Right renal pelvis (tissue), 4 donors: ENCODE data around the gene ZNF132. TPM values are rescaled to one million over a fixed set of nuclear protein-coding genes. Genes with fewer than 3 reads are reported as not detected.
"Not testable (repeated sequence)": the region's sequence is repeated elsewhere in the genome, so short reads cannot be mapped to it uniquely, and the experiment has no call there.

Source experiments
- DNase-seq, 4 donors: peaks; one replicate each; pipeline ENCODE4 v3.0.0-alpha.2; 2013; ENCODE audit warnings: low read depth in 4 of 4, low spot score in 3 of 4, missing footprints in 1 of 4
- polyA plus RNA-seq, 4 donors: library from polyadenylated mRNA; unstranded; fragments of 120-200 nt; gene quantifications; one replicate each; pipeline ENCODE4 v1.2.1, GENCODE V29; 2013; ENCODE audit not compliant: insufficient read length in 4 of 4

The ZNF132 gene
- polyA plus RNA-seq, 4 donors: 11.9 to 16.2 (median 15.2) TPM

DNA sequence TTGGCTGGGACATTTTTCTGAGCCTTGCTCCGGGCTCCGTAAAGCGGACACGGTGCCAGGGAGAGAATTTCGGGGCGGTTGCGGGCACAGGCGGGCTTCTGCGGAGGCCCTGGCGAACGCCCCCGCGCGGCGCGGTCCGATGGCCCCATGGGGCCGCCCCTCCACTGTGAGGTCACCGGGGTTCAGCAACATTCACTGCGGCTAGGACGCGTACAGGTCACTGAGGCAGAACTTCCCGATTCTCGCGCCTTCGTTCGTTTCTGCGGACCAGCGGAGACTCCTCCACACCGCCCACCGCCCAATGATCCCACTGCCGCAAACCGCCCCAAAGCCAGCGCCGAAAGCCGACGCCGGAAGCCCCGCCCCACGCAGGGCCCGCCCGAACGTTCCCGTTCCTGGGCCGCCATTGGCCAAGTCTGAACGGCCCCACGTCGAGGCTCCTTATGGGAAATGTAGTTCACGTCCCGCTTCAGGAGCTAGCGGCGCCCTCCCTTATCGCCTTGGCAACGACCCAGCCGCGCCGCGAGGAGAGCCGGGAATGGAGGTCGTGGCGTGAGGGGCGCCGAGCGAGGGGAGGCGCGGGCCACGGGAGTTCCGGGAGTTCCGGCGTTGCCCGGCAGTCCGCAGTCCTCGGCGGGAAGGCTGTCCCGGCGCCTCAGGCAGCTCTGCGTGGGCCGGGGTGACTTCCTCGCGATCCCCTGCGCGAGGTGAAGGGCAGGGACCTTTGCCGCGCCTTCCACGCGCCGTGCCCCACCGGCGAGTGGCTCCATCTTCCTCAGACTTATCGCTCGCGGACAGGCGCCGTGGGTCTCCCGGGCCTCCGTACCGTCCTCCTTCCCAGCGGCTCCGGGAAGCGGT is 31.6 kb downstream of the ZNF132 start, which contains the start of gene ZNF584:
TSS of gene ZNF584 (plus strand) at position 498 of the 858 bp plus-strand sequence. CDS start 499 bp downstream, outside the sequence.
- DNase-seq: peak; percentile 89 to 94 (median 93)

DNA sequence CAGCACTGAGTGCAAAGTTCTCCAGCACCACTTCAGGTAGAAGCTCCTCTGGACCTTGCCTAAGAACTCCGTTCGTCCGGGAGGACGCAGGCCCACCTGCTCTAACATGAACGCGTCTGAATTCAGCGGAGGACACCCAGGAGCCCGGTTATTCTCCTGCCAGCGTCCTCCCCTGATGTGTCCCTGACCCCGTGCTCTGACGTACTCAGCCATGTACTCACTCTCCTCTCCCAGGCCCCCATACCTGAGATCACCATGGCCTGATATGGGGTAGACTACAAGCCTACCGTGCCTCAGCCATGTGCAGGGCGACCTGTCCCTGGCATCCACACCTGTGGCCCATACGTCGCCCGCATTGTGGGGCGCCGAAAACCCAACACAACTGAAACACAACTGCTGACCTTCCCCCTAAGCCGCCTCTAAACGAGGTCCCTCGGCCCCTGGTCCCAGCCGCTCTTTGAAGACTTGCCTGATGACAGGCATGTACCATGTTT is 32.2 kb downstream of the ZNF132 start:
- no peak for DNase-seq

DNA sequence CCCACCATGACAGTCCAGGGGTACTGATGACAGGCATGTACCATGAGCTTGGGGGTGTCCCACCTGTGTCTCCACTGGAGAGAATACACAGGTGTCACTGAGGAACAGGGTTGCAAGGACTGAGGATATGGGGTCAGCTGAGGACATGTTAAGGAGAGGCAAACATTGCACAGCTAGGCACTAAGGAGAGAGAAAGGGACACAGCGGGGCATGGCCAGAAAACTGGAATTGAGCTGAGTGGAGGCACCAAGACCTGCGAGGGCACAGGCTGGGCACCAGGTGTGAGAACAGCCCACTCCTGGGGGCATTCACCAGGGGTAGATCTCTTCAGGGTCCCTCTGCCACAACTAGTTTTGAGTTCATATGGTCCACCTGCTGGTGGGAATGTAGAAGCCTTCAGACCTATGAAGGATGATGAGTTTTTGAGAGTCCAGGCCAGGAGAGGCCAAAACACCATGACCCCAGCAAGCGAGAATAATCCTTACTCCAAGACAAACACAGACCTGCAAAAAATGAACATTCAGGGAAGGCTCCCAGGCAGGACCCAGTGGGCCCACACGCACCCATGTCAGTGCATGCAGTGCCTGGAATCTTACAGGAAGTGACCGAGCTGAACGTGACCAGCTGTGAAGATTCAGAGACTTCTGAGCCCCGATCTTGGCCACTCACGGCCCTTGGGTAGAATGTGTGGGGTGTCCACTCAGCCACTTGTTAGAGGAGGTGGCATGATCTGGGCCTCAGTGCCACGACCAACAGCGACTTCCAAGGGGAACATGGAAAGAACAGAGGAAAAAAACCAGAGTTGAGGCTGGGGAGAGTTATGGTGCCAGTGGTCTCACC is 32.9 kb downstream of the ZNF132 start:
- no peak for DNase-seq

DNA sequence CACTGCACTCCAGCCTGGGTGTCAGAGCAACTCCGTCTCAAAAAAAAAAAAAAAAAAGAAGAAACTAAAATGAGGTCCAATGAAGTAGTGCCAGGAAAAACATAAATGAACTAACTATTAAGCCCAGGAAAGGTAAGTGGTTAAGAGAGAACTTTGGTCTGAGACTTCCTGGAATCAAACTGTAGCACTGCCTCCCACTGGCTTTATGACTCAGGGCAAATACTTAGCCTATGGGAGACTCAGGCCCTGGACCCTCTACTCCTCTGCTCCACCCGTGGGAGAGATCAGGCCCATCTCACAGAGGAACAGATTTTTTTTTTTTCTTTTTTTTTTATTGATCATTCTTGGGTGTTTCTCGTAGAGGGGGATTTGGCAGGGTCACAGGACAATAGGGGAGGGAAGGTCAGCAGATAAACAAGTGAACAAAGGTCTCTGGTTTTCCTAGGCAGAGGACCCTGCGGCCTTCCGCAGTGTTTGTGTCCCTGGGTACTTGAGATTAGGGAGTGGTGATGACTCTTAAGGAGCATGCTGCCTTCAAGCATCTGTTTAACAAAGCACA is 36.0 kb downstream of the ZNF132 start:
- DNase-seq: not testable (repeated sequence)

DNA sequence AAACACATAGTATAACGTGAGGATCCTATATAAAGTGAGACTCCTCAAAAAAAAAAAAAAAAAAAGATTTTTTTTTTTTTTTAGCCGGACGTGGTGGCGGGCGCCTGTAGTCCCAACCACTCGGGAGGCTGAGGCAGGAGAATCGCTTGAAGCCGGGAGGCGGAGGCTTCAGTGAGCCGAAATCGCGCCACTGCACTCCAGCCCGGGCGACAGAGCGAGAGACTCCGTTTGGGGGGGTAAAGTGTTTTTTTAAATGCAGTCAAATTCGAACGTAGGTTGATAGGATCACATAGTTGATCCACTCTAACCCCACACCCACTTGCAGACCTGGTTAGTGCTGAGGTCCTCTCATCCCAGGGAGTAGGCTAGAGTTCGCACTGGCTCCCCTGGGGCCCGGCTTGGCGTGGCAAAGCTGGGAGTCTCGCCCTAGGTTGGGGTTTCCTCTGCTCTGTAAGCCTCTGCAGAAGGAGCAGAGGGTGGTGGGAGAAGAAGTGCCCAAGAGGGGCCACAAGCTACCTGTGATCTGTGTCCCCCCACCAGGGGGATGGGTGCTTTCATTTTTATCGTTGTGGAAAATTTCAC is 38.0 kb downstream of the ZNF132 start:
- no peak for DNase-seq

DNA sequence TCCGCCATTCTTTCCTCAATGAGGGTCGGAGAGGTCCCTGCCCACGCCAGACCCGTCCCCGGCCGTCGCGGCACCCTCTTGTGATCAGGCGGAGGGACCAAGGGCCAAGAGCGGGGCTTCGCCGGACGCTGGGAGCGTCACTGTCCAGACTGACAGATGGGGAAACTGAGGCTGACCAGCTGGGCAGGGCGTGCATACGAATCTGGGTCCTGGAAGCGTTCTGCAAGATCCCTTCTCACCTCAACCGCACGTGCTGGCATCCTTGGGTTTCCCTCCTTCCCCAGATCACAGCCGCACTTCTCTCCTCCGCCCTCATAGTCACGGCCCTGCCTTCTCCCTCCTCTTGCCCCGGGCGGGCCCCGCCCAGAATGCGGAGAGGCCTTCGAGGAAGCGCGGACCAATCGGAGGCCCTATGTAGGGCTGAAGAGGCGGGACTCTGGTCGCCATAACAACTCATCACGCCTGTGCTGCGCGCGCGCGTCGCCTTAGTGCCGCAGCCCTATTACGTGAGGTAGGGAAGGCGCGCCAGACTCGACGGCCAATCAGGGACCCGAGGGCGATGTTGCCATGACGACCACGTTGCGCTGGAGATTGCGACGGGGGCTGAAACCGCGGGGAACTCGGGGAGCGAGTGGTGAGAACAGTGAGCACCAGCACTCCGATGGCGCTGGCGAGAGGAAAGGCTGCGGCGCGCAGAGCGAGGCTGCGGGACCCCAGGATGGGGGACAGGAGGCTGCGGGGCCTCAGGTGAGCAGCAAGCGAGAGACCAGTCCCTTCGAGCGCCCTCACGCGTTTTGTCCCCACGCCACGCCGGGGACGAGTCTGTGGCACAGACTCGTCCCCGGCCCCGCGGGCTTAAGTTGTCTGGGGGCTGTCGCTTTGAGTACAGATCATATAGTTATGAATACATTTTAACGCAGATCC is 38.8 kb downstream of the ZNF132 start:
- peak; percentile 97 to 100 (median 98) for DNase-seq

DNA sequence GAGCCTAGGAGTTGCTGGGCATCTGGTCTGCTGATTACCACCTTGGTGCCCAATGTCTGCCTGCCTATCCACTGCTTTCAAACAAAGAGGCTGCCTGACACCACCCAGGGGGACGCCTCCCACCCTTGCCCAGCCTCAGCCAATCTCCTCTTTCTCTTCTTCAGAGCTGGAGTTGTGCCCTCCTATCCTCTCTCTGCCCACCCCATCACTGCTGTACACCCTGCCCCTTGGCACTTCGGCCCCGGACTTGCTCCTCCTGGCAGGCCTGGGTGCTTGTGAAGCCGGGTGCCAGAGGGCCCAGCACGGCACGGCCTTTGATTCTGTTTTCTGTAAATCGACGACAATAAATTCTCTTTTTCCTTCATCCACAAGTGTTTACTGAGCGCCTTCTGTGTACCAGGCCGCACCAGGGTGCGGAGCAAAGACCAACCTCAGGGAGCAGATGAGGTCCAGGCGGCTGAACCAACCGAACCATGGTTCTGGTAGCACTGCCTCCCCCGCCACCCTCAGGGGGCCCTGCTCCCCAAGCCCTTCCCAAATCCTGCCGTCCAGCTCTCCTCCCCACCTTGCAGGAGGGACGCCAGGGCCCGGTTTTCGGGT is 39.5 kb downstream of the ZNF132 start:
- DNase-seq: no peak

DNA sequence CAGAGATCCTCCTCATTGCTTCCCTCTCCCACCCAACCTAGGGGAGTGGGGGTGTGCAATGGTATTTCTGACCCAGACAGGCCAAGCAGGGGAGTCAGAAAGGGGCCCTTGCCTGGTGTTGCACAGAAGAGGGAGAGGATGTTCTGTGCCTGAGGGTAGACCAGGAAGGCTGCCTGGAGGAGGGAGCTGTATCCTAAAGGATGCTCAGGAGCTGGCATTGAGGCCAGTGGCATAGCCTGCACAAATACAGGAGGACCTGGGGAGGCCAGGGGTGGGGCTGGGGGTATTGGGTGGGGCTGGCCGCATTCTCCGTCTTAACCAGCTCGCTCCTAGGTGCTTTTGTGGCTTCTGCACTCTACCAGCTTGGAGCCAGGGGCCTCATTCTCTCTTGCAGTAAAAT is 40.0 kb downstream of the ZNF132 start:
- DNase-seq: no peak

DNA sequence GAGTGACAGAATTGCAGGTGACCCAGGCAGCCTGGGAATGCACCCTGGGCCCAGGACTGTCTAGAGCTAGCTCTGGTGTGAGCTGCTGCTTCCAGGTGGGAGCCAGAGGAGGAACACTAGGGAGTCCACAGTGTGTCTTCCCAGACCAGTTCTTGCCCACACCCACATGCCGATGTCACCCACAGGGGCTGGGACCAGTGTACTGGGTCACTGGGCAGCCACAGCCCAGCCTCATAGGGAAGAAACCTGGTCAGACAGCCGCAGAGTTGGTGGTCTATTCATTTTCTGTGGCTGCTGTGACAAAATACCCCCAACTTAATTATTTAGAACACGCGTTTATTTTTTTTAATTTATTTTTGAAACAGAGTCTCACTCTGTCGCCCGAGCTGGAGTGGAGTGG is 41.4 kb downstream of the ZNF132 start:
- DNase-seq: no peak

DNA sequence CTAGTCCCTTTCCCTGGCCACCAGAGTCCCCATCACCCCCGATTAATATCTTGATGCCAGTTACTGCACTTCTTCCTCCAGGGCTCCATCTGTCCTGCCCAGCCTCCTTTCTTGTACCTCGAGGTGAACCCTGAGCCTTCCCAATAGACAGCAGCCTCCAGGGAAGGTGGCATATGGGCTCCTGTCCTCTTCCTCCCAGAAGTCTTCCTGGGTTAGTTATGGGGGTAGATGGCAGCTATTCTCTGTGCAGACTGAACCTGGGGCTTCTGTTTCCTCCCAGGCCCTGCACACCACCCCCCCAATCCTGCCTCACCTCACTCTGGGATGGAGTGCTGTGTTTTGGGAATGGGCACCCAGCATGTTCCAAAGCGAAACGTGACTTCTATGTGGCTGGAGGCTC is 41.9 kb downstream of the ZNF132 start:
- DNase-seq: no peak

DNA sequence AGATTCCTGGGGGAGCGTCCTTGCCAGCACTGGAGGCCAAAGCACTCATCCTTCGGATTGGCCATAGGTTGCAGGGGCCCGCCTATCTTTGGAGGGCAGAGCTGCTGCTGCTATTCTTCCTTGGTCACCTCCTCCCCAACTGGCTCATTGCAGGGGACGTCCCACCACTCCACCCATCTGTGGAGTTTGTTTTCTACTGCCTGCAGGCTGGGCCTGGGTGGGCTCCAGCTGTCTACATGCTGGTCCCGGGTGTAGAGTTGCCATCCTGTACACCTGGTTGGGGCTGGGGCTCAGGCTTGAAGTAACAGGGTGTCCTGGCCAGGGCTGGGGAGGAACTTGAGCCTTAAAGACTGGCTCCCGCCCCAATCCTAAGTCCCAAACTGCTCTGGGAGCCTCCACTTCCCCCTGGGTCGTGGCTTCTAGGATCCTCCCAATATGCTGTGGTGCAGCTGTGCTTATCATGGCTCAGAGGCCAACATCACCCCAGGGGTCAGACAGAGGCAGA is 42.4 kb downstream of the ZNF132 start:
- no peak for DNase-seq

DNA sequence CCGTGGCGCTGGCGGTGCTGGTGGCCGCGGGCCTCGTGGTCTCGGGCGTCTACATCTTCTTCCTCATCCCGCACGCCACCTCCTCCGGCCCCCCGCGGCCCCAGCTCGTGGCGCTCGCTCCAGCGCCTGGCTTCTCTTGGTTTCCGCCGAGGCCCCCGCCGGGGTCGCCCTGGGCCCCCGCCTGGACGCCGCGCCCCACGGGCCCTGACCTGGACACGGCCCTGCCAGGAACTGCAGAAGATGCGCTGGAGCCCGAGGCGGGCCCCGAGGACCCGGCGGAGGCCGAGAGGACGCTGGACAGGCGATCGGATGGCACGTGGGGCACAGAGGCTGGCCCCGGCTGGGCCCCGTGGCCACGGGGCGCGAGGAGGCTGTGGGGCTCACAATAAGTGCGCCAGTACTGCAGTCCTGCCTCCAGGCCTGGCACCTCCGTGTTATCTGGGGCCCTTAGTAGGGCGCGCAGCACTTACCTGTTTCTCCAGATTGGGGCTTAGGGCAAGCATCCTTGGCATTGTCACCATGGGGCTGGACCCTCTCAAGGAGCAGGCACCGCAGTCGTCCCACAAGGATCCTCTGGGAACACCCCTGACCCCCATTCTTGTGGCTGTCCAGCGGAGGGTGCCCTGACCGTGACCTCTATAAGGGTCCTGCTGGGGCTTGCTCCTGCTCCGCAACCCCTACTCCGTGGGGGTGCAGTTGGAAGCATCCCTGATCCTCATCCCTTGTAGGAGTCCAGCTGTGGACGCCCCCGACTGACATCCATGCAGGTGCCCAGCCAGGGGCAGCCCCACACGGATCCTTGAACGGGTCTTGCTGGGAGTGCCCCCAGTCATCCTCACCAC is 43.0 kb downstream of the ZNF132 start:
- DNase-seq: no peak

DNA sequence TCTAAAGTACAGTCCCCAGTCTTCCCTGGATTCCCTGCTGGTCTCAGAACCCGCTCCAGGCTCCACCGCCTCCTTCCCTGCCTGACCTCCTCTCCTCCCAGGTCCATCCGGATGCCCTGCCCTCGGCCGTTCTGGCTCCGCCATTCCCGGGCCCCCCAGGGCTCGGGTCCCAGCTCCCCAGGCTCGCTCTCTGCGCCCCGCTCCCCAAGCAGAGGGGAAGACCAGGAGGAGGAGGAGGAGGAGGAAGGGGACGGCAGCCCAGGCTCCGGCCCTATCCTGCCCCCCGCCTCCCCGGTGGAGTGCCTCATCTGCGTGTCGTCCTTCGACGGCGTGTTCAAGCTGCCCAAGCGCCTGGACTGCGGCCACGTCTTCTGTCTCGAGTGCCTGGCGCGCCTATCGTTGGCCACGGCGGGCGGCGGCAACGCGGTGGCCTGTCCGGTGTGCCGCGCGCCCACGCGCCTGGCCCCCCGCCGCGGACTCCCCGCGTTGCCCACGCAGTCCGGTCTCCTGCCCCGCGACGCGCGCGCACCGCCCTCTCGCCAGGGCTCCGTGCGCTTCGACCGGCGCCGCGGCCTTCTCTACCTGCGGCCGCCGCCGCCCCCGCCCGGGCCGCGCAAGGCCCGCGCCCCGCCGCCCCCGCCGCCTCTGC is 43.9 kb downstream of the ZNF132 start:
- no peak for DNase-seq

DNA sequence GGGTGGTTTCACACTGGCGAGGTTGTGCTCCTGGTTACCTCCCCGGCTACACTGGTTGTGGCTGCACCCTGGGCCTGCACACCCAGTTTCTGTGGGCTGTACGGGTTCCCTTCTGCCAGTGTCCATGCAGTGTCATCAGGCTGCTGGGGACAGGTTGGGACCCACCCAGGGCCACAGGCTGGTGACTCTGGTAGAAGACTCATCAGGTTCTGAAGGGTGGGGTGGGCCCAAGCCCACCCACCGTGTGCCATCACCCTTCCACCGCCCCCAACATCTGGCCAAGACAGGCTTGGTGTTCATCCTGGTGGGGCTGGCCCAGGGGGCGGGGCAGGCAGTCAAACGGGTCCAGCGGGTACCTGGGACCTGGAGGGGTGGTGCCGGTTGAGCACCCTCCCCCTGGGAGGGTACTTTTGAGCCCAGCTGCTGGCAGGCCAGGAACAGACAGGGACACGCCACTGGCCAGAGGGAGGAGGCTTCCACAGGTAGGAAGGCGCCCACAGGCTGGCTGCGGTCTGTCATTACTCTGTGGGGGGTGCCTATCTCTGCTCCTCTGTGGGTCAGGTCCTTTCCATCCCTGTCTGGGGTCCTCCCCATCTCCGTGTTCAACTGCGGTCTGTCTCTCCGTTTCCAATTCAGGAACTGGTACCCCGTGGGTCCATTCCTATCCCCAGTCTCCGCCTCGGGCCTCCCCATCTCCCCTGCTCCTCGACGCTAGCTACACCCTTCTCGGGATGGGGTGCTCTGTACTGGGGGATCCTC is 44.6 kb downstream of the ZNF132 start, which contains the start of gene RNF225:
TSS of gene RNF225 (plus strand) at position 437 of the 759 bp plus-strand sequence. CDS start 434 bp downstream, outside the sequence.
- no peak for DNase-seq

DNA sequence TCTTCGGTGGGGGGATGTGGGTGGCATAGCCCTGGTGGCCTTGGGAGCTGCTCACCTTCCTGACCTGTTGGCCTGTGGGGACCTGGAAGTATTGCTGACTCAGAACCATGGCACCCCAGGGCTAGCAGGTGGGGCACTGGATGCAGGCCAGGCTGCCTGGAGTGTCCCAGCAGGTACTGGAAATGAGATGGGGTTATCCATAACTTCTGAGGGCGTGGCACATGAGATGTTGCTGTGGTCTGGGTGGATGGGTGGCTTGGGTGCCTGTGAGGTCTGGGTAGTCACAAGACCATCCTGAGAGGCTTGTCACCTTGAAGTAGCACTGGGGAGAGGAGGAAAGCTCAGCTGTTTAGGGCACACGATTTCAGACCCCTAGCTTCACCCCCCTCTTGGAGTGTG is 45.1 kb downstream of the ZNF132 start:
- DNase-seq: no peak

DNA sequence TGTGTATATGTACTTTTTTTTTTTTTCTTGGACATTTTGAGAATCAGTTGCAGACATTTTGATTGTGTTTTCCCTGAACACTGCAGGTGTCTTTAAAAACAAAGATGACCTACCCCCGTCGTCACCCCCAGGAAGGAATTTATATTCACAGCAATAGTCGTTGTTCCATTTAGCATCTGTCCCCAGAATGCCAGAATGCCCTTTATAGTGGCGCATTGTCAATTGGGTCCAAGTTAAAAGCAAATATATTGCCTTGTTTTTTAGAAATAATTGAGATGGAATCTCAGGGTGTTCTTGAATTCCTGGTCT is 46.3 kb downstream of the ZNF132 start:
- no peak for DNase-seq
